CD1c-positive myeloid dendritic cell (primary cell): Measurements from ENCODE around the gene TYW3.
"Not testable (repeated sequence)": the region's sequence is repeated elsewhere in the genome, so short reads cannot be mapped to it uniquely, and the experiment has no call there.

Experiments
- DNase-seq: peaks from one replicate; pipeline ENCODE4 v3.0.0-alpha.2; 2016; ENCODE audit errors: extremely low spot score

TYW3 gene

GRCh38 chr1:74731399-74732052 lies 1.4 kb upstream of the TYW3 start:
- DNase-seq: no peak

- not testable (repeated sequence) for DNase-seq
Measured at GRCh38 chr1:74732071-74732946, 643 bp upstream of the TYW3 start.

- peak; percentile 76 for DNase-seq
Measured at GRCh38 chr1:74733604-74734484, 892 bp downstream of the TYW3 start.

- DNase-seq: no peak
Measured at GRCh38 chr1:74737333-74737732, 4.4 kb downstream of the TYW3 start.

GRCh38 chr1:74740307-74740980 lies 7.5 kb downstream of the TYW3 start:
- not testable (repeated sequence) for DNase-seq

GRCh38 chr1:74745247-74745646 lies 12.3 kb downstream of the TYW3 start:
- not testable (repeated sequence) for DNase-seq

- DNase-seq: no peak
Measured at GRCh38 chr1:74748960-74749359, 16.0 kb downstream of the TYW3 start.

GRCh38 chr1:74753104-74753503 lies 20.2 kb downstream of the TYW3 start:
- DNase-seq: no peak

- no peak for DNase-seq
Measured at GRCh38 chr1:74755475-74755874, 22.5 kb downstream of the TYW3 start.

- not testable (repeated sequence) for DNase-seq
Measured at GRCh38 chr1:74756650-74757049, 23.7 kb downstream of the TYW3 start.

- DNase-seq: no peak
Measured at GRCh38 chr1:74763807-74764206, 30.9 kb downstream of the TYW3 start.

GRCh38 chr1:74766579-74766978 lies 33.6 kb downstream of the TYW3 start:
- DNase-seq: no peak

GRCh38 chr1:74767490-74767889 lies 34.5 kb downstream of the TYW3 start:
- peak; percentile 18 for DNase-seq

- DNase-seq: peak; percentile 52
Measured at GRCh38 chr1:74771913-74772515, 39.1 kb downstream of the TYW3 start.

- DNase-seq: no peak
Measured at GRCh38 chr1:74772945-74773344, 40.0 kb downstream of the TYW3 start.

GRCh38 chr1:74773582-74773981 lies 40.6 kb downstream of the TYW3 start:
- no peak for DNase-seq

GRCh38 chr1:74775735-74776134 lies 42.8 kb downstream of the TYW3 start:
- DNase-seq: no peak

GRCh38 chr1:74777525-74777924 lies 44.6 kb downstream of the TYW3 start:
- DNase-seq: no peak

- no peak for DNase-seq
Measured at GRCh38 chr1:74779750-74780149, 46.8 kb downstream of the TYW3 start.

- DNase-seq: no peak
Measured at GRCh38 chr1:74780594-74780993, 47.6 kb downstream of the TYW3 start.

- no peak for DNase-seq
Measured at GRCh38 chr1:74785944-74786343, 53.0 kb downstream of the TYW3 start.
